Measurements from ENCODE around the gene FAM120B. TPM values are rescaled to one million over a fixed set of nuclear protein-coding genes. Genes with fewer than 3 reads are reported as not detected.

FAM120B gene
- total RNA-seq, 1 experiment from 2014 or later, result 16.7 TPM

DNA sequence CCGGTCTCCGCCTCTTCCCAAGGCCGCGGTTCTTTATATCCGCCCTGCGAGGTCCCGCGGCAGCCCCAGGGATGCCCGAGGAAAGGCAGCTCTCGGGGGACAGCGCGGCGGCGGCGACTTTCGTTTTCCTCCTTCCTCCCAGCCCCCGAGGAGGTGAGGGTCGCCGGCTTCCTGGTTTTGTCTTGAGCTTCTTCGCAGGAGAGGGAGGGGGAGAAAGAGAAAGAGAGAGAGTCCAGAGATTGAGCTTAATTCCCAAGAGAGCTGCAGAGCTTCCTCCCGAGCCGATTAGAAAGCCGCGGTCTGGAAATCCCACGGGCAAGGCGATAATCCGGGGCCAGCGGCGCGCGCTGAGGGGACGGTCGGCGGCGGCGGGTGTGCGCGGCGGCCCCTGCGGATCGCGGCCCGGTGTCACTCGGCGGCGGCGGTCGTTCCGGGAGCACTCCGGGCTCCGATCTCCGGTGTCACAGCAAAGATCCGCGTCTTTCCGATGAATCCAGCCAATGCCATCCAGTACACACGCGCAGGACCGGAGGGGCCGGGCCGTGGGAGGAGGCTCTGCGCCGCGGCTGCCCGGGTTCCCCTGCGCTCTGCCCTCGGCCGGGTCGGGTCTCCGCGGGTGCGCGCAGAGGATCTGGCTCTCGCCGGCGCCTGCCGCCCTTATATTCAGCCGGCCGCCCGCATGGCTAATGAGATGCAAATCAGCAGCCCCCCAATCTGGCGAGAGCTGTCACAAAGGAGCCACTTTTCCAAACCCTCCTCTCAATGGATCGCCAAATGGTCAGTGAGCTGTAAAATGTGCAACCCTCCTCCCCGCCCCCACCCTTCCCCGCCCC lies 16.0 kb upstream of the FAM120B start, which contains the start of gene DLL1:
DLL1 (minus strand) TSS at position 783 of the 833 bp plus-strand sequence. CDS start 939 bp downstream, outside the sequence.
- Mint-ChIP-seq H3K4me1 (peaks cover 55 to 69% of the 10 kb centered on the region in 2 experiments), H3K9me3 (peaks cover 2 to 8% of the 10 kb centered on the region in 2 experiments; a peak in 3 of 5 replicates), H3K36me3 (ENCODE audit: insufficient read depth in 1 of 3, low read depth in 3 of 3) (peaks cover 9 to 20% (median 13%) of the 10 kb centered on the region in 3 experiments), H3K4me3 (peak within 1 kb of the TSS; percentile 68 to 92), H3K27ac (peak within 1 kb of the TSS in 1 of 3 experiments; percentile 73; a peak in 1 of 7 replicates), H3K27me3 (ENCODE audit: low read depth) (peaks cover 91% of the 10 kb centered on the region)
- WGBS (ENCODE audit: extremely low coverage, insufficient read length, low lambda C conversion rate), result no CpG with 5 or more reads among the region's 83 CpGs
- H3K79me1 ChIP-seq (ENCODE audit: insufficient read depth, low read depth, low read length, poor library complexity, severe bottlenecking), result no peaks in the 10 kb centered on the region
- H3K23me2 ChIP-seq (ENCODE audit: insufficient read length, low read depth, low read length, poor library complexity, severe bottlenecking), result peaks cover 20% of the 10 kb centered on the region
- H3K4me2 ChIP-seq (ENCODE audit: insufficient read depth, insufficient read length, low read length), result peak within 1 kb of the TSS; percentile 68
- H2BK120ac ChIP-seq (ENCODE audit: low read depth, low read length, poor library complexity, severe bottlenecking), result no peak within 1 kb of the TSS
- H2BK5ac ChIP-seq (ENCODE audit: insufficient read length, low read length), result no peak within 1 kb of the TSS
- H3K4me1 ChIP-seq (ENCODE audit: insufficient read depth, low read length), result peaks cover 2% of the 10 kb centered on the region; the same call in 1 of the 2 replicates
- no peak within 1 kb of the TSS for H2AK5ac ChIP-seq (ENCODE audit: insufficient read length, low read length)
- peak; percentile 82 for DNase-seq
- no peaks in the 10 kb centered on the region for H3K79me2 ChIP-seq (ENCODE audit: insufficient read depth, low read length)
- peak within 1 kb of the TSS; percentile 45; the same call in 1 of the 2 replicates for H3K14ac ChIP-seq (ENCODE audit: insufficient read depth, low read length)
- H2BK20ac ChIP-seq (ENCODE audit: low read depth, low read length, poor library complexity, severe bottlenecking), result no peak within 1 kb of the TSS
- H4K91ac ChIP-seq (ENCODE audit: insufficient read length, low read depth, low read length), result no peak within 1 kb of the TSS
- no peak within 1 kb of the TSS for H3K4ac ChIP-seq (ENCODE audit: low read depth, low read length)
- no peak within 1 kb of the TSS for H3T11ph ChIP-seq (ENCODE audit: low read length)
- H3K18ac ChIP-seq (ENCODE audit: insufficient read length, low read depth, low read length), result no peak within 1 kb of the TSS
- H2BK15ac ChIP-seq (ENCODE audit: low read depth, low read length), result no peak within 1 kb of the TSS; the same call in 1 of the 2 replicates
- H3K9ac ChIP-seq (ENCODE audit: extremely low read depth, insufficient read length, low read length), result no peak within 1 kb of the TSS
- no peak within 1 kb of the TSS for H3K23ac ChIP-seq (ENCODE audit: insufficient read length, low read depth, low read length)
- H3K56ac ChIP-seq (ENCODE audit: insufficient read length, low read depth, low read length), result no peak within 1 kb of the TSS
- no peaks in the 10 kb centered on the region for H4K20me1 ChIP-seq (ENCODE audit: control insufficient read depth, insufficient read depth, insufficient read length)
- TF ChIP-seq, protein P1, sequence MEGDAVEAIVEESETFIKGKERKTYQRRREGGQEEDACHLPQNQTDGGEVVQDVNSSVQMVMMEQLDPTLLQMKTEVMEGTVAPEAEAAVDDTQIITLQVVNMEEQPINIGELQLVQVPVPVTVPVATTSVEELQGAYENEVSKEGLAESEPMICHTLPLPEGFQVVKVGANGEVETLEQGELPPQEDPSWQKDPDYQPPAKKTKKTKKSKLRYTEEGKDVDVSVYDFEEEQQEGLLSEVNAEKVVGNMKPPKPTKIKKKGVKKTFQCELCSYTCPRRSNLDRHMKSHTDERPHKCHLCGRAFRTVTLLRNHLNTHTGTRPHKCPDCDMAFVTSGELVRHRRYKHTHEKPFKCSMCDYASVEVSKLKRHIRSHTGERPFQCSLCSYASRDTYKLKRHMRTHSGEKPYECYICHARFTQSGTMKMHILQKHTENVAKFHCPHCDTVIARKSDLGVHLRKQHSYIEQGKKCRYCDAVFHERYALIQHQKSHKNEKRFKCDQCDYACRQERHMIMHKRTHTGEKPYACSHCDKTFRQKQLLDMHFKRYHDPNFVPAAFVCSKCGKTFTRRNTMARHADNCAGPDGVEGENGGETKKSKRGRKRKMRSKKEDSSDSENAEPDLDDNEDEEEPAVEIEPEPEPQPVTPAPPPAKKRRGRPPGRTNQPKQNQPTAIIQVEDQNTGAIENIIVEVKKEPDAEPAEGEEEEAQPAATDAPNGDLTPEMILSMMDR (conservative IDR thresholded peaks at IDR 0.05), result no peak
- peaks cover 67% of the 10 kb centered on the region for H3K27me3 ChIP-seq (ENCODE audit: insufficient read depth, low read length)
- no peak within 1 kb of the TSS for H4K5ac ChIP-seq (ENCODE audit: insufficient read length, low read depth, low read length)
- H2AFZ ChIP-seq (ENCODE audit: low read length), result no peak within 1 kb of the TSS
- no peak within 1 kb of the TSS for H4K8ac ChIP-seq (replicated peaks; ENCODE audit: insufficient read length, low read depth, low read length)
- H2BK12ac ChIP-seq (ENCODE audit: insufficient read length, low read depth, low read length), result no peak within 1 kb of the TSS
- no peak within 1 kb of the TSS for H3K27ac ChIP-seq (ENCODE audit: insufficient read length, low read depth, low read length)
- no peaks in the 10 kb centered on the region for H3K9me3 ChIP-seq (ENCODE audit: control insufficient read depth, low read depth, low read length)

Data from H9 (cell line).